AG09309 (cell line): ENCODE data around the gene CACNG1.

Source experiments
- DNase-seq: peaks from one replicate; pipeline ENCODE4 v3.0.0-alpha.2; 2010; ENCODE audit warnings: low read depth
- H3K4me3 ChIP-seq: 2 replicates; pipeline ENCODE4 v1.5.1; 2011; ENCODE audit warnings: mild to moderate bottlenecking, low read depth, low read length, moderate library complexity; ENCODE audit not compliant: control insufficient read depth
- CTCF ChIP-seq: IDR thresholded peaks from 2 replicates; pipeline ENCODE4 v1.5.1; 2011; ENCODE audit warnings: mild to moderate bottlenecking, low read depth, low read length, inconsistent platforms; ENCODE audit not compliant: insufficient read depth, control insufficient read depth; ENCODE audit errors: missing control alignments

Gene CACNG1

GRCh38 chr17:67022451-67022810 lies 21.9 kb upstream of the CACNG1 start:
- no peak for TF ChIP-seq CTCF

GRCh38 chr17:67024736-67025135 lies 19.6 kb upstream of the CACNG1 start:
- DNase-seq, result no peak
- H3K4me3 ChIP-seq, result no peak overlapping the region
- no peak for TF ChIP-seq CTCF

More at GRCh38 chr17:67022451-67022810, 21.9 kb upstream of the CACNG1 start:
- DNase-seq, result no peak
- no peak overlapping the region for H3K4me3 ChIP-seq

DNA sequence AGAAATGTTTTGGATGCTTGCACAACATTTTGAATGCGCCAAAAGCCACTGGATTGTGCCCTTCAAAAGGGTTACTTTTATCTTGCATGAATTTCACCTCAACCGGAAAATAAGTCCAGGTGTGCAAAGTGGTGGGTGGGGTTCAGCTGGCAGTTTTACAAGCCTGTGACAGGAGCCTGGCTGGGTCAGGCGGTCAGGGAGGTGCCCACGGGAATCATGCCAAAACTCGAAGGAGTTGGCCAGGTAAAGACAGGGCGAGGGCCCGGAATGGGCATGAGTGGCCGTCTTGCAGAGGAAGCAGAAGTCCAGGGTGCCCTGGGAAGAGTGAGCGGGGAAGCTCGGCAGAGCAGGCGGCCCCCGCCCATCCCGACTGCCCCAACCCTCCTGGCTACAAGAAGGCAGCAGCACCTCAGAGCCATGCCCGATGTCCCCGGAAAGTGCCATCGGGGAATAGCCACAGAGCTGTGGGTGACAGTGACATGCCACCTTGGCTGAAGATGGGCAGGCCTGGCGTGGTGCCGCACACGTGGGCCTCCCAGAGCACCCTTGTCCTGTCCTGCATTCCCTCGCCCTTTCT lies 19.1 kb upstream of the CACNG1 start:
- no peak for TF ChIP-seq CTCF
- no peak overlapping the region for H3K4me3 ChIP-seq
- no peak for DNase-seq

DNA sequence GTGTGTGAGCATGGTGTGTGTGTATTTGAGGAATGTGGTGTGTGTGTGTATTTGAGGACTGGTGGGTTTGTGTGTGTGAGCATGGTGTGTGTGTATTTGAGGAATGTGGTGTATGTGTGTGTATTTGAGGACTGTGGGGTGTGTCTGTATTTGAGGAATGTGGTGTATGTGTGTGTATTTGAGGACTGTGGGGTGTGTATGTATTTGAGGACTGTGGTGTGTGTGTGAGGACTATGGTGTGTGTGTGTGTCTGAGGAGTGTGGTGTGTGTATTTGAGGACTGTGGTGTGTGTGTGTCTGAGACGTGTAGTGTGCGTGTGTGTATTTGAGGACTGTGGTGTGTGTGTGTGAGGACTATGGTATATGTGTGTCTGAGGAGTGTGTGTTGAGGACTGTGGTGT lies 18.0 kb upstream of the CACNG1 start:
- no peak for DNase-seq
- H3K4me3 ChIP-seq, result no peak overlapping the region
- no peak for TF ChIP-seq CTCF

DNA sequence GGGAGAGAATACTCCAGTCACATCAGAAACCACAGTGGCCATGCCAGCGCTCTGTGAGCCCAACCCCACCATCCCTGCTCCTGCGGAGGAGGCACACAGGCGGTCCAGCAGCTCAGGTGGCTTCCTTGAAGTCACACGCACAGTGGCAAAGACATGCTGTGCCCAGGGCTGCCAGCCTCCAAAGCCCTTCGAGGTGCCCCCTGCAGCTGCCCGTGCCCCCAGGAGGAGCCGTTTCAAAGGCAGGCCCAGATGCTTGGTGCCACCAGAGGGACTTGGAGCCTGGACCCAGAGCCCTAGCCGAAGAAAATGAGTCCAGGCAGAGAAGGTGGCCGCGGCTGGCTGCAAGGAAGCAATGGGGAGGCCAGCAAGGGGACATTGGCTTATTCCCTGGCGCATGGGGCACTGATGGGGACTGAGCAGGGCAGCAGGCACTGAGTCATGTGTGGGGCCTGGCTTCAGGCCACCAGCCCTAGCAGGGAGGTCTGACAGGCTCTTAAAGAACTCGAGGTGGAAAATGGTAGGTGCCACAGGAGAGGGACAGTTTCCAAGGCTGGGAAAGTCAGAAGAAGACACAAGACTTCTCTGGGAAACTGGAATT lies 17.2 kb upstream of the CACNG1 start:
- DNase-seq, result no peak
- no peak overlapping the region for H3K4me3 ChIP-seq
- TF ChIP-seq CTCF, result no peak

GRCh38 chr17:67030641-67031040 lies 13.7 kb upstream of the CACNG1 start:
- no peak for DNase-seq
- no peak overlapping the region for H3K4me3 ChIP-seq
- TF ChIP-seq CTCF, result no peak
